HG02588 (cell line): Measurements from ENCODE around the gene CHCHD10.

Experiments
- ATAC-seq: cut with Tn5 transposase; IDR thresholded peaks from one replicate; pipeline ENCODE4 v1.9.1; 2021; ENCODE audit warnings: mild to moderate bottlenecking, moderate library complexity; ENCODE audit not compliant: unreplicated experiment

Gene CHCHD10

DNA sequence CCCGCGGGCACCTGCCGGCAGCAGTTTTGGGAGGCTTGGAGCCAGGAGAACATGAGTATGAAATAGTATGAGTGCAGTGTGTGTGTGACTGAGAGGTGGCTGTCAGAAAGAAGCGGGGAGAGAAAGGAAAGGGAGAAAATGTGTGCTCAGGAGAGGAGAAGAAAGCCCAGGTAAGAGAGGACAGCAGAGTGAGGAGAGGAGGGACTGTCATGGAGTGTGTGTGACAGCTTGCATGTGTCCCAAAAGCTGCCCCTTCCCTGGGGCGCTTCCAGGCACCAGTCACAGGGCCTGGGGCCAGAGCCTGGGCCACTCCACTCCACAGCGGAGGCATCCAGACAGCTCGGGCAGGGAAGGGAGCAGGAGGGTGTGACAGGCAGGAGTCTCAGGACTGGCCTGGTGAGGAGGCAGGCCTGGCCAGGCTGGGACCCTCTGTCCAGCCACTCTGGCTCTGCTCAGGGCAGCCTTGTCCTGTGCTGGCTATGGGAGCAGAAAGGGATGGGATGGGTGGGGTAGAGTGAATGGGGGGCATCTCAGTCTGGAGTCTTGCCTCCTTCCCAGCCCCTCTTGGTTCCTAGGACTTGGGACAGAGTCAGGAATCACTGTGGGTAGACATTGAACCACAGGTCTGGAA lies 5.8 kb upstream of the CHCHD10 start:
- ATAC-seq = no peak

DNA sequence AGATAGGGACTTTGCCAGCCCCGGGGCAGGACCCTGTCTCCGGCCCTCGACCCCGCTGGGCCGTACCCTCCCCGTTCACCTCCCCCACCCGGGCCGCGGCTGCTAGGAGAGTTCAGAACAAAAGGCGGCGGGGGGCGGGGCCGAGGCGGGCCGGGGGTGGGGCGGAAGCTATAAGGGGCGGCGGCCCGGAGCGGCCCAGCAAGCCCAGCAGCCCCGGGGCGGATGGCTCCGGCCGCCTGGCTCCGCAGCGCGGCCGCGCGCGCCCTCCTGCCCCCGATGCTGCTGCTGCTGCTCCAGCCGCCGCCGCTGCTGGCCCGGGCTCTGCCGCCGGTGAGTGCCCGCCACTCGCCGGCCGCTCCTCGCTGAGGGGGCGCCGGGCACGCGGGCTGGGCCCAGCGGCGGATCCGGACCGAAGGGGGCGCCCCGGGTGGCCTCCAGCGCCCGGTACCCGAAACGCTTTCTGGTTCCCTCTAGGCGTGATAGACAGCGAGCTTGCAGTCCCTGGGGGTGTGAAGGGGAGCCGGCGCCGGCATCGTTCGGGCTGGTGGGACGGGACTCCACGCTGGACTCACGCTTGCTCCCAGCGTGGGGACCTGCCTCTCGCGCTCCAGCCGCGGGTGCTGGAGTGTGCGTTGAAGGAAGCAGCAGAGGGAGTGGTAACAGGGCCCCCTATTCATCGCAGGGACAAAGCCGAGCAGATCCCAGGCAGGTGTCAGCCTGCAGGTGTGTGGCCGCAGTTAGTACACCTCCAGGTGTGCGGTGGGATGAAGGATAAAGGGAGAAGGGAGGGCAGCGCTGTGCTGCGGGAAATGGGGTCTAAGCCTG lies 5.1 kb upstream of the CHCHD10 start, which contains the start of gene MMP11:
MMP11 (plus strand) TSS at position 201 of the 825 bp plus-strand sequence; CDS start at position 223, 22 bp downstream.
- no peak for ATAC-seq

GRCh38 chr22:23772315-23772648 lies 4.5 kb upstream of the CHCHD10 start:
- ATAC-seq = no peak

DNA sequence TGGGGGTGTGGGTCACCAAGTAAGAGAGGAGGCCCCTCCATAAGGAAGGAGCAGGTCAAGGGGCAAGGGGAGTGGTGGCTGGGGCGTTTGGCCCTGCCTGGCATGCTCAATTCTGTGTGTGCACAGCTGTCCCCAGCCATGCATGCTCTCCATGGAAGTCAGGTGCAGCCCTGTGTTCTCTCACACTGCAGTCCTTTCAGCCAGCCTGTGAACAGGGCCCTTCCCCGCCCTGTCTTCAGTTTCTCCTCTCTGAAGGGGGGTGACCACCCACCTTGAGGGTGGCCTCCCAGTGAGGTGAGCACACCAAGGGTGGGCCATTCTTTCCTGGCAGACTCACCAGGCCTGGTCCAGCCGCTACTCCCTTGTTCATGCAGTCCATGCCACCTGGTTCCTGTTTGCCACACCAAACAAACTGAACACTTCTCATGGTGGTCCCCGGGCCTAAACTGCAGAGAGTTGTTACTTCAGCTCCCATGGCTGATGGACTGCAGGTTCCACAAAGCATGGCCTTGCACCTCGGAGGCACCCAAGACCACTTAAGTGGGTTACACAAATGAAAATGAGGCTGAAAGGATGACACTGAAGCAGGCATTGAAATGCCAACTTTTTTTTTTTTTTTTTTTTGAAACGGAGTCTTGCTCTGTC lies 1.7 kb upstream of the CHCHD10 start:
- ATAC-seq = no peak

- no peak for ATAC-seq
Observed at GRCh38 chr22:23767303-23767672, 484 bp downstream of the CHCHD10 start.

- no peak for ATAC-seq
Observed at GRCh38 chr22:23764899-23765881, 2.6 kb downstream of the CHCHD10 start.

DNA sequence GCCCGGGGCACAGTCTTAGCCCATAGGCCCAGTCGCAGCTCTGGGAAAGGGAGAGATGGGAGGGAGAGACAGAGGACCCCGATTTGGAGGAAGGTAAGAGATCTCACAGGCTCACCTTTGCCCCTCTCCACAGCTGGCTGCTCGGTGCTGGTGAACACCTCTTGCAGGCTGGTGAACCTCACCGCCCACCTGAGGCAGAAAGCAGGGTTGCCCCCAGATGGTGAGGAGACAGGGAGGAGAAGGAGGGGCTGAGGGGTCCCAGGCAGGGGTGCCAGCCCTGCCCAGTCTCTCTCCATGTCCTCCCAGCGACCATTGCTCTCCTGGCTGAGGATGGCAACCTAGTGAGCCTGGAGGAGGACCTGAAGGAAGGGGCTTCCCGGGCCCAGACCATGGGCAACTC lies 3.8 kb downstream of the CHCHD10 start:
- no peak for ATAC-seq

DNA sequence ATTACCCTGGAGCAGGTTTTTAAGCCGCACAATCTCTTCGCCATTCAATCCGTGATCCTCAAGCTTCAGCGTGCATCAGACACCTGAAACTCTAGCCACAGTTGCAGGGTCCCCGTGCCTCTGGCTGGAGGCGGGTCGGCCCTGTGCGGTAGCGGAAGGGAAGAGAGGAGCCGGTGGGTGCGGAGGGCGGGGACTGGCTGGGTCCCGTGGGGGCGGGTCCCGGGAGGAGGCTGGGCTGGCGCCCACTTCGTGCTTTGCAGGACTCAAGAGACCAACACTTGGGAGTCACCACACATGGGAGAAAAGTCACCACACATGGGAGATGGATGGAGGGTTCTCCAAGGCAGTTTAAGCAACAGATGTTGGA lies 4.2 kb downstream of the CHCHD10 start:
- ATAC-seq = no peak

- no peak for ATAC-seq
Observed at GRCh38 chr22:23762842-23763578, 4.8 kb downstream of the CHCHD10 start, which contains the start of gene C22orf15. Gene C22orf15, plus strand, starts transcription at chr22:23762990. Its CDS starts 317 bp downstream, at chr22:23763307.

- ATAC-seq = no peak
Observed at GRCh38 chr22:23760056-23760455, 7.7 kb downstream of the CHCHD10 start.

DNA sequence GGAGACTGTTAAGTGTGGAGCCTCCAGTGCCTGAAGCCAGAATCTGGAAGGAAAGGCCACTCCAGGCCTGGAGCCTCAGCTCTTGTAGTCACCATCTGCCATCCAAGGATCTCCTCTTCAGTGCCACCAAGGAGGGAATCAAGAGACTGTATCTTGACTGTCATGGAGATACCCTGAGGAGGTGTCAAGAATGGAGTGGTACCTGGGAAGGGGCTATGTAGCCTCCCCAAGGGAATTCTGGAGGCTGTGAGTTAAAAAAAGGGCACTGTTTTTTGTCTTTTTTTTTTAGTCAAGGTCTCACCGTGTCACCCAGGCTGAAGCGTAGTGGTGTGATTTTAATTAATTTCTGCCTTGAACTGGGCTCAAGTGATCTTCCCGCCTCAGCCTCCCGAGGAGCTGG lies 8.2 kb downstream of the CHCHD10 start:
- ATAC-seq = no peak

GRCh38 chr22:23756891-23757290 lies 10.9 kb downstream of the CHCHD10 start:
- no peak for ATAC-seq

DNA sequence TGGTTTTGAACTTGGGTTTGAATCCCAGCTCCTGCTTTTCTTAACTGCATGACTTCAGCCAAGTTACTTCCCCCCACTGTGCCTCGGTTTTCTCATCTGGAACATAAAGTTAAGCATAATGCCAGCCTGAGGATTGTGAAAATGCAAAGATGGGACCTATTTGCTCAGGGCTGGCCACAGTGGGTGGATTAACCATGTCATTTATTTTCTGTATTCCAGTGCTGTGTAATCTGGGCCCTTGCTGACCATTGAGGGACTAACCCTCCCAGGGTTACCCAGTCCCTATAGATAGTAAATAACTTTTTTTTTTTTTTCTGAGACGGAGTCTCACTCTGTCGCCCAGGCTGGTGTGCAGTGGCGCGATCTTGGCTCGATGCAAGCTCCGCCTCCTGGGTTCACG lies 12.1 kb downstream of the CHCHD10 start:
- ATAC-seq = no peak

DNA sequence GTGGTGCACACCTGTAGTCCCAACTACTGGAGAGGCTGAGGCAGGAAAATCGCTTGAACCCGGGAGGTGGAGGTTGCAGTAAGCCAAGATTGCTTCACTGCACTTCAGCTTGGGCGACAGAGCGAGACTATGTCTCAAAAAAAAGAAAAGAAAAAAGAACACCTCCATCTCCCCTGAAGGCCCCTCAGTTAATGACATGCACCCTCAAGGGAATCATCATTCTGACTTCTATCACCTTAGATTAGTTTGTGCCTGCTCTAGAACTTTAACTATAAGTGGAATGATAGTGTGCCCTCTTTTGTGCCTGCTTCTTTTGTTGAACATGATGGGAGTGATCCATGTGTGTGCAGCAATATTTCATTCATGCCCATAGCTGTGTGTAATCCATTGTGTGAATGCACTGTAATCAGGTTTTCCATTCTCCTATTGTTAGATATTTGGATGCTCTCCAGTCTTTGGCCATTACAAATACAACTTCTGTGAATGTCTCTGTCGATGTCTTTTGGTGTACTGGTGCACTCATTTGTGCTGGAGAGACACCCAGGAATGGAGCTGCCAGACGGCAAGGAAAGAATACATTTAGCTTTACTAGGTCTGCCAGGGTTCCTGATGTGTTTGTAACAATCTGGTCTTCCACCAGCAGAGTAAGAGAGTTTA lies 12.7 kb downstream of the CHCHD10 start:
- no peak for ATAC-seq

DNA sequence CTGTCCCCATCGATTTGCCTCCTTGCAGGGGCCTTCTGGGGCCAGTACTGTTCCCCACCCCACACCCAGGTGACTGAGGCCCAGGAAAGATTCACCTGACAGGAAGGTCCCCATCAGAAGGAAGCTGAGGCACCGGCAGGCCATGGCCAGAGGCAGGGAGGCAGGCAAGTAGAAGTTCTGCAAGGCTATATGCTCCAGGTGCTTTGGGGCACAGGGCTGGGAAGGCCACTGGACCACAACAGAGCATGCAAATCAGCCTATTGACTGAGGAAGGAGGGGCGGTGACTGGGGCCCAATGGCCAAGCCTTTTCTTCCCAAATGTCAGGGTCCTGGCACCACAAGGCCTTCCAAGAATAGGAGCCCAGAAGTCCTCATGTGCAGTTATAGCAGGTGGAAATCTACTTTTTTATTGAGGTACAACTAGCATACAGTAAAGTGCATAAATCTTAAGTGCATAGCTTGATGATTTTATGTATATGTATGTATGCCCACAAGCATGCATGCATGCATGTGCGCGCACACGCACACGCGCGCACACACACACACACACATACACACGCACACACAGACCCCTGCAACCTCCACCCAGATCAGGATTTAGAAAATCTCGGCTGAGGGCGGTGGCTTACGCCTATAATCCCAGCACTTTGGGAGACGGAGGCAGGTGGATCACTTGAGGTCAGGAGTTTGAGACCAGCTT lies 13.4 kb downstream of the CHCHD10 start, which contains the start of gene VPREB3:
VPREB3 (minus strand) TSS at position 206 of the 700 bp plus-strand sequence; CDS start at position 144, 62 bp downstream.
- ATAC-seq = no peak

- ATAC-seq = no peak
Observed at GRCh38 chr22:23753385-23753784, 14.4 kb downstream of the CHCHD10 start.

DNA sequence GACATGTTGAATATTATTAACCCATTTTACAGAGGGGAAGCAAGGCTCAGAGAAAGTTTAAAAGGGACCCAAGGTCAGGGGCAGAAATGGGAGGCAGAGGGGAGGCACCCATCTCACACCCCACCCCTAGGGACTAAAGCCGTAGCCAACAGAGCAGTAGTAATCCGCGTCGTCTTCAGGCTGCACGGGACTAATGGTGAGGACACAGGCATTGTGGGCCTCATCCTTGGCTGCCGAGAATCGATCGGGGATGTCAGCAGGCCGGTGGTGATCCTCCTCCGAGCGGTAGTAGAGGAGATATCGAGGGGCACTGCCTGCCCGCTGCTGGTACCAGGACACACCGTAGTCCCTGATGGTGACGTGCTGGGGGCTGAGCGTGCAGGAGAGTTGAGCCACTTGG lies 15.0 kb downstream of the CHCHD10 start:
- ATAC-seq = no peak

DNA sequence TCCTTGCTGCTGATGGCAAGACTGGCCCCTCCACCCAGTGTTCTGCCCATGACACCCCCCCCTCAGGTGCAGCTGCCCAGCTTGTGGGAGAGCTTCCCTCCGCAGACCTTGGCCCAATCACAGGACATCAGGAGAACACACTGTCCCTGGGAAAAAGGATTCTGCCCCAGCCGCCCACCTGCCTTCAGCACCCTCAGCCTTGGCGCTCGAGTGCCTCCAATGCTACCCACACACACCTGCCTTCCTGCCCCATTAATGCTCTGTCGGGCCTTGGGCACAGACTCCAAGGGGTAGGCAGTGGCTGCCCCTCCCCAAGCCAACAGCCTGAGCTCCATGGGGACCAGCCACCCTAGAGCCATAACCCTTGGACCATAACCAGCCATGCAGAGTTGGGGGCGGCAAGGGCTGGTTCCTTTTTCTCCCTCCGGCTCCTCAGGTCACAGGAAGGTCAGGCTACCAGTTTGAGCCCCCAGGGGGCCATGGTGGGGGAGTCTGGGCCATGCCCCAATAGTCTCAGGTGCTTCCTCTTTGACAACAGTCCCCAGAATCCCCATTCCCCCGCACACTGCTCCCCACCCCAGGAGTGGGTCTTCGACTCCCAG lies 15.6 kb downstream of the CHCHD10 start:
- no peak for ATAC-seq
